ENCODE measurements around the gene TIE1. TPM values are rescaled to one million over a fixed set of nuclear protein-coding genes. Genes with fewer than 3 reads are reported as not detected.
"Not testable (repeated sequence)": the region's sequence is repeated elsewhere in the genome, so short reads cannot be mapped to it uniquely, and the experiment has no call there.

Gene TIE1
- total RNA-seq, 2 experiments from 2014 or later: 0.15 to 0.66 TPM

- peaks cover 19% of the 10 kb centered on the region for H3K36me3 ChIP-seq (ENCODE audit: insufficient read depth, low read length)
- H3K9me2 ChIP-seq (ENCODE audit: insufficient read depth, low read length): no peaks in the 10 kb centered on the region
- intact Hi-C loops (cut with micrococcal nuclease; ENCODE audit: unreplicated experiment): loop anchor here (1.0 kb wide), 2 partner anchors 10 to 21 kb away; partner anchors contain the start of genes CDC20, MED8 and SZT2
- peak overlapping the region; percentile 7; the same call in 1 of the 2 replicates for H2AFZ ChIP-seq (ENCODE audit: low read length)
- peak overlapping the region; percentile 76 for H3K27ac ChIP-seq (ENCODE audit: low read depth, low read length, poor library complexity, severe bottlenecking)
- peak overlapping the region; percentile 93 for H3K4me3 ChIP-seq (ENCODE audit: low read depth, low read length, poor library complexity, severe bottlenecking)
- H3K9me3 ChIP-seq (ENCODE audit: low read length): no peaks in the 10 kb centered on the region
- ChIA-PET CTCF (ENCODE audit: unreplicated experiment) (interaction anchor here (1.0 kb wide), 2 partner anchors 10 to 46 kb away, joined by 3 to 6 read pairs; no protein-coding TSS in a partner anchor), POLR2A (interaction anchor here (0.7 to 1.4 kb wide), 7 partner anchors 8 to 282 kb away, joined by 3 to 13 read pairs (median 4); partner anchors contain the start of genes CDC20, KDM4A, MED8 and SZT2)
- H3K79me2 ChIP-seq (ENCODE audit: insufficient read depth, low read depth, low read length): peaks cover 12% of the 10 kb centered on the region; the same call in 1 of the 2 replicates
- TSS peak; percentile 67 for BruUV-seq (replicated peaks)
- H4K20me1 ChIP-seq (ENCODE audit: insufficient read depth, low read length): no peaks in the 10 kb centered on the region
- H3K4me1 ChIP-seq (ENCODE audit: insufficient read depth, low read length, poor library complexity, severe bottlenecking): peaks cover 18% of the 10 kb centered on the region
- no peak for DNase-seq (ENCODE audit: low spot score)
- H3K4me2 ChIP-seq (ENCODE audit: low read length): peak overlapping the region; percentile 98
- no peak for TF ChIP-seq CTCF (conservative IDR thresholded peaks at IDR 0.05; ENCODE audit: low read length)
- TF ChIP-seq EZH2phosphoT487 (IDR thresholded peaks at IDR 0.05; ENCODE audit: borderline replicate concordance, low read depth, low read length): no peak
These were observed 67.9 kb downstream of the TIE1 start for GRCh38 chr1:43368646-43369020.

GRCh38 chr1:43369779-43370178, 69.0 kb downstream of the TIE1 start:
- H3K9me3 ChIP-seq (ENCODE audit: low read length); H3K4me2 ChIP-seq (ENCODE audit: low read length); CTCF ChIA-PET (ENCODE audit: unreplicated experiment); H3K27ac ChIP-seq (ENCODE audit: low read depth, low read length, poor library complexity, severe bottlenecking); H4K20me1 ChIP-seq (ENCODE audit: insufficient read depth, low read length); H3K9me2 ChIP-seq (ENCODE audit: insufficient read depth, low read length); H3K36me3 ChIP-seq (ENCODE audit: insufficient read depth, low read length); H3K4me3 ChIP-seq (ENCODE audit: low read depth, low read length, poor library complexity, severe bottlenecking); H2AFZ ChIP-seq (ENCODE audit: low read length); BruUV-seq (replicated peaks); intact Hi-C loops (cut with micrococcal nuclease; ENCODE audit: unreplicated experiment); DNase-seq (ENCODE audit: low spot score): not testable (repeated sequence)
- POLR2A ChIA-PET: interaction anchor here (0.7 to 0.8 kb wide), 2 partner anchors 95 to 195 kb away, joined by 5 to 8 read pairs; no protein-coding TSS in a partner anchor
- Histone ChIP-seq H3K4me1 (ENCODE audit: insufficient read depth, low read length, poor library complexity, severe bottlenecking) (peaks cover 18% of the 10 kb centered on the region), H3K79me2 (ENCODE audit: insufficient read depth, low read depth, low read length) (peaks cover 12% of the 10 kb centered on the region; the same call in 1 of the 2 replicates)

GRCh38 chr1:43370564-43370963, 69.8 kb downstream of the TIE1 start:
- H4K20me1 ChIP-seq (ENCODE audit: insufficient read depth, low read length): no peaks in the 10 kb centered on the region
- ChIA-PET POLR2A (interaction anchor here (0.6 kb wide), 1 partner anchor 177 kb away, joined by 3 read pairs; no protein-coding TSS in a partner anchor), CTCF (ENCODE audit: unreplicated experiment) (no interaction called here)
- H3K36me3 ChIP-seq (ENCODE audit: insufficient read depth, low read length): peaks cover under 1% of the 10 kb centered on the region; the same call in 1 of the 2 replicates
- no peaks in the 10 kb centered on the region for H3K9me2 ChIP-seq (ENCODE audit: insufficient read depth, low read length)
- TF ChIP-seq CTCF (conservative IDR thresholded peaks at IDR 0.05; ENCODE audit: low read length): no peak
- TF ChIP-seq EZH2phosphoT487 (IDR thresholded peaks at IDR 0.05; ENCODE audit: borderline replicate concordance, low read depth, low read length): no peak
- no peak overlapping the region for H3K27ac ChIP-seq (ENCODE audit: low read depth, low read length, poor library complexity, severe bottlenecking)
- H3K4me2 ChIP-seq (ENCODE audit: low read length): no peak overlapping the region
- no peak overlapping the region for H2AFZ ChIP-seq (ENCODE audit: low read length)
- H3K4me3 ChIP-seq (ENCODE audit: low read depth, low read length, poor library complexity, severe bottlenecking): no peak overlapping the region
- DNase-seq (ENCODE audit: low spot score): no peak
- BruUV-seq (replicated peaks): no TSS peak
- intact Hi-C loops (cut with micrococcal nuclease; ENCODE audit: unreplicated experiment): no loop called here
- peaks cover 17% of the 10 kb centered on the region for H3K4me1 ChIP-seq (ENCODE audit: insufficient read depth, low read length, poor library complexity, severe bottlenecking)
- H3K9me3 ChIP-seq (ENCODE audit: low read length): no peaks in the 10 kb centered on the region
- peaks cover 12% of the 10 kb centered on the region; the same call in 1 of the 2 replicates for H3K79me2 ChIP-seq (ENCODE audit: insufficient read depth, low read depth, low read length)
